ENCODE data around the gene TENM3.

The TENM3 gene

GRCh38 chr4:182532441-182532840, 289.2 kb downstream of the TENM3 start:
- DNase-seq, result no peak

- no peak for DNase-seq
These were observed 290.8 kb downstream of the TENM3 start for GRCh38 chr4:182533964-182534363.

- DNase-seq, result no peak
These were observed 293.1 kb downstream of the TENM3 start for GRCh38 chr4:182536221-182536811.

GRCh38 chr4:182537031-182537795, 294.0 kb downstream of the TENM3 start:
- no peak for DNase-seq

- DNase-seq, result no peak
These were observed 294.8 kb downstream of the TENM3 start for GRCh38 chr4:182538031-182538430.

- no peak for DNase-seq
These were observed 297.3 kb downstream of the TENM3 start for GRCh38 chr4:182540496-182540895.

- no peak for DNase-seq
These were observed 304.2 kb downstream of the TENM3 start for GRCh38 chr4:182547435-182547834.

- no peak for DNase-seq
These were observed 305.0 kb downstream of the TENM3 start for GRCh38 chr4:182548156-182548555.

- DNase-seq, result no peak
These were observed 306.2 kb downstream of the TENM3 start for GRCh38 chr4:182549356-182549755.

GRCh38 chr4:182552948-182553347, 309.7 kb downstream of the TENM3 start:
- DNase-seq, result no peak

- DNase-seq, result no peak
These were observed 310.5 kb downstream of the TENM3 start for GRCh38 chr4:182553653-182554052.

GRCh38 chr4:182554736-182555135, 311.5 kb downstream of the TENM3 start:
- DNase-seq, result no peak

GRCh38 chr4:182555997-182556418, 312.8 kb downstream of the TENM3 start:
- DNase-seq, result no peak

GRCh38 chr4:182556580-182556979, 313.4 kb downstream of the TENM3 start:
- DNase-seq, result no peak

GRCh38 chr4:182560358-182560757, 317.2 kb downstream of the TENM3 start:
- no peak for DNase-seq

GRCh38 chr4:182562350-182562749, 319.1 kb downstream of the TENM3 start:
- no peak for DNase-seq

- DNase-seq, result no peak
These were observed 321.6 kb downstream of the TENM3 start for GRCh38 chr4:182564724-182565369.

GRCh38 chr4:182567119-182567518, 323.9 kb downstream of the TENM3 start:
- DNase-seq, result no peak

- DNase-seq, result no peak
These were observed 326.4 kb downstream of the TENM3 start for GRCh38 chr4:182569561-182569960.

- no peak for DNase-seq
These were observed 331.5 kb downstream of the TENM3 start for GRCh38 chr4:182574706-182575105.

- DNase-seq, result no peak
These were observed 332.0 kb downstream of the TENM3 start for GRCh38 chr4:182575225-182575624.

- no peak for DNase-seq
These were observed 333.5 kb downstream of the TENM3 start for GRCh38 chr4:182576601-182577289.

- DNase-seq, result no peak
These were observed 334.2 kb downstream of the TENM3 start for GRCh38 chr4:182577411-182577810.

GRCh38 chr4:182578402-182578801, 335.2 kb downstream of the TENM3 start:
- no peak for DNase-seq

Data from stimulated activated CD4-positive, alpha-beta T cell treated with anti-CD3 and anti-CD28 coated beads, Interleukin-4, amount 100 ng/mL, for 24 hours (primary cell).